Activated CD4-positive, alpha-beta T cell treated with anti-CD3 and anti-CD28 coated beads, Interleukin-2, amount 50 U/mL, for 48 hours (primary cell): ENCODE results near the gene ITIH6.
"Not testable (repeated sequence)": the region's sequence is repeated elsewhere in the genome, so short reads cannot be mapped to it uniquely, and the experiment has no call there.

Experiments used
- DNase-seq, 2 experiments: peaks; one replicate each; pipeline ENCODE4 v3.0.0-alpha.2; 2020

ITIH6 gene

GRCh38 chrX:54798137-54798536 lies at the start of gene ITIH6:
Gene ITIH6 (minus strand): TSS chrX:54798255. CDS start chrX:54798210, 45 bp downstream.
- DNase-seq, result no peak

GRCh38 chrX:54847700-54848099 lies 49.6 kb upstream of the ITIH6 start:
- not testable (repeated sequence) for DNase-seq

- no peak for DNase-seq
These were observed 45.0 kb upstream of the ITIH6 start for GRCh38 chrX:54843050-54843449.

- no peak for DNase-seq
These were observed 44.6 kb upstream of the ITIH6 start for GRCh38 chrX:54842607-54843006.

DNA sequence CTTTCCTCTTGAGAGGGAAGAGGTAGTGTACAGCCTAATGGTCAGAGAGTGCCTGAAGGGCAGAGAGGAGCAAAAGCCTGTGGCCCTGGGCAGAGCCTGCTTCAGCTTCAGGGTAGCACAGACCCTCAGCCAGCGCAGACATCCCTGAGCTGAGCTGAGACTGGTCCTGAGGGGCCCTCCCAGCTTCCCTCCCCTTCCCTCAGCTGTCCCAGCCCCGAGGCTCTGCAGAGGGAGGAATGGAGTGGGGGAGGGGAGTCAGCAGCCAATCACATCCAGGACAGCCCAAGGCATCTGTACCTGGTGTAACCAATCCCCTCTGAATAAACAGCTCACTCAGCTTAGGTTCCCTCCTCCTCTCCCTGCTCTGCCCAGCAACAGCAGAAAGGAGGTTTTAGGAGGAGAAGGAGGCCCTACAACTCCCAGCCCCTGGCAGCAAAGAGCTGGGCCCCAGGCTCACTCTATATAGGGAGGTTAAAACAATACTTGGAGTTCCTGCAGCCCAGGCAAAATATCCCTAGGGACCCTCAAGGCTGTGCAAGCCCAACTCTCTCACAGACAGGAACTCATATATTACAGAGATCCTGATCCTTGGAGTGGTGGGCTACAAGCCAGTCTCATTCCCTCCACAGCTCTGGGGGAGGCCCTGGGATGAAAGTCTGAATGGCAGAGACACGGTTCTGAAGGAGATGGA lies 43.3 kb upstream of the ITIH6 start:
- not testable (repeated sequence) for DNase-seq

DNA sequence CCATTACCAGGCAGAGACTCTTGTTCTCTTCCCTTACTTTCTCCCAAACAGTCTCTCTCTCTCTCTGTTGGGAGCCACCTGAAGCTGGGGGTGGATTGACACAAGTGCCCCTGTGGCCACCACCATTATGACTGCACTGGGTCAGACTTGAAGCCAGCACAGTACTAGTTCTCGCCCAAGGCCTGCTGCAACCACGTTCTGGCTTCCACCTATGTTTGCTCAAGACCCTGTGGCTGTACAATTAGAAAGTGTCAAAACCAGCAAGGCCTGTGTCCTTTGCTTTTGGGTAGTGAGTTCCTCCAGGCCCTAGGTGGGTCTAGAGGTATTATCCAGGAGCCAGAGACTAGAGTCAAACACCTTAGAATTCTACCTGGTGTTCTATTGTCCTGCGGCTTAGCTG lies 40.5 kb upstream of the ITIH6 start:
- DNase-seq, result no peak

DNA sequence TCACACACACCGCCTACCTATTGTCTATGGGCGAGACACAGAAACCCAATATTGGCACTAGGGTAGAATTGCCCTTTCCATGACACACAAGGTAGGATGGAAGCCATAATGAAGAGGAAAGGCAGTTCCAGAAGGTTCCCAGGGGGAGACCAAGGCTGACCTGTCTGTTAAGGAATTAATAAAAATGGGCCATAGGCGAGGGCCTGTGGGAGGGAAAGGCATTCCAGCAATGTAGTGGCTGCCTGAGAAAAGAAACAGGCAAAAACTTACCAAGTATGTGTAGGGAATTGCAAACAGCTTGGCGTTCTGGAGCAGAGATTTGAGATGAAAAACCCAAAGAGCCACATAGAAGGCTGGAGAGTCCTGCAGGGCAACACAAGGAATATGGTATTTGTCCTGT lies 28.5 kb upstream of the ITIH6 start:
- DNase-seq, result no peak

GRCh38 chrX:54825716-54826438 lies 27.8 kb upstream of the ITIH6 start:
- DNase-seq, result peak in 1 of 2 experiments; percentile 6

- DNase-seq, result no peak
These were observed 26.7 kb upstream of the ITIH6 start for GRCh38 chrX:54824722-54825121.

- DNase-seq, result no peak
These were observed 26.1 kb upstream of the ITIH6 start for GRCh38 chrX:54824195-54824594.

GRCh38 chrX:54821310-54821709 lies 23.3 kb upstream of the ITIH6 start:
- no peak for DNase-seq

- no peak for DNase-seq
These were observed 22.7 kb upstream of the ITIH6 start for GRCh38 chrX:54820737-54821136.

- no peak for DNase-seq
These were observed 21.1 kb upstream of the ITIH6 start for GRCh38 chrX:54819201-54819600.

GRCh38 chrX:54818221-54818620 lies 20.2 kb upstream of the ITIH6 start:
- no peak for DNase-seq

DNA sequence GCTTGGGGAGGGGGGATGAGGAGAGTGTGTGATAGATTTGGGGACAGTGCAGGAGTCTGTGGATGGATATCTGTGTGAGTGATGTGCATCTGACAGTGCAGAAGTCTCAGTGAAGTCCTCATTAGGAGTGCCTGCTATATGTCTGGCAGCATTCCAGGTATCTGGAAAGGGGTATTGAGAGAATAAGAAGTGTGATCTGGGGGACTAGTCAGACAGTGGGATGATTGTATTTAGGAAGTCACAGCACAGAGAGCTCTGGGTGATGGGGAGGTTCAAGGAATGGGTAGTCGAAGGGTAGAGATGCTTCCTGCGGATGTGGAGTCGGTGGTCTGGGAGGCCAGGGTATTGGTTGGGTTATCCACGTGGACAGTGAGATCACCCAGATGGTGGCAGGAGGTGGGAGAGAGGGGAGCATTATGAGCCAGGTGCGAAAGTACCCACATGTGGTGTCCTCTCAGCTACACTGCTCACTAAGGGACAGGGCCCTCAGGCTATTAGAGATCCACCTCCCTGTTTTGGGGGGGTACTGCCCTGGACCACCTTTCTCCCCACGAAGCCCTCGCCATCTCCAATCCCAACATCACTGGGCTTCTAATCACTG lies 19.3 kb upstream of the ITIH6 start:
- DNase-seq, result no peak

DNA sequence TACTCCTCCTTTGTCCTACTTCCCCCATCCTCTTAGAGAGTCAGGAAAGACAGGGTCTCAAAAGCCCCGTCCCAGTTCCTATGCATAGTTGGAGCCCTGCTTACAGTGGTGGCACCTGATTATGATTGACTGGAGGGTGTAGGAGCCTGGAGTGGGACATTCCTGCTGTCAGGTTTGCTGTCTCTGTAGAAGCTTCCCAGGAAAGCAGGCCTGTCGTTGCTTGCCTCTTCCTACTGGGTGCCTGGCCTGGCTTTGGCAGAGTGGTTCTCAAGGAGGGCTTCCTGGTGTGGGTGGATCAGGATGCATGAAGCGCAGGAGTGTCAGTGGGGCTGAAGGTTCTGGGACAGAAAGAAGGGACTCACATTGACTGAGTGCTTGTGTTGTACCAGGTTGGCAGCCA lies 14.3 kb upstream of the ITIH6 start:
- no peak for DNase-seq

DNA sequence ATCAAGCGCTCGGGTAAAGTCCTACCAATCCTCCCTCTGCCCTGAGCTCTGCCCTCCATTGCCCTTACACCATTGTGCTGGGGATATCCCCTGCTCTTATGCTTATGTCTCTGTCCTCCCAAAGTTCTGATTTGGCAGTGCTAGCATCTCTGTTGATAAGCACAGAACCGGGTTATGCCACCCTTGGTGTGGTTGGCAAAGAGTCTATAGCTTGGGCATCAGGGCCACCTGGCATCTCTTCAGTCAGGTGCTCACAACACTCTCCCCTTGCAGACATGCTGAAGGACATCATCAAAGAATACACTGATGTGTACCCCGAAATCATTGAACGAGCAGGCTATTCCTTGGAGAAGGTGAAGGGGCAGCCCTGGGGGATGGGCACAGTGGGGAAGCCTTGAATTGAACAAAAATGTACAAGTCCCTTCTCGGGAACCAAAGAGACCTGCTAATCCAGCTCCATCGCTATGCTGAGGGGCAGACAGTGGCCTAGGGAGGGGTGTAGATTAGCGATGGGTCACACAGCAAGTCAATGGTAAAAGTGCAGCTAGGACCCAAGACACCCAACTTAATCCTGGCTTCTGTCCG lies 13.3 kb upstream of the ITIH6 start:
- no peak for DNase-seq

DNA sequence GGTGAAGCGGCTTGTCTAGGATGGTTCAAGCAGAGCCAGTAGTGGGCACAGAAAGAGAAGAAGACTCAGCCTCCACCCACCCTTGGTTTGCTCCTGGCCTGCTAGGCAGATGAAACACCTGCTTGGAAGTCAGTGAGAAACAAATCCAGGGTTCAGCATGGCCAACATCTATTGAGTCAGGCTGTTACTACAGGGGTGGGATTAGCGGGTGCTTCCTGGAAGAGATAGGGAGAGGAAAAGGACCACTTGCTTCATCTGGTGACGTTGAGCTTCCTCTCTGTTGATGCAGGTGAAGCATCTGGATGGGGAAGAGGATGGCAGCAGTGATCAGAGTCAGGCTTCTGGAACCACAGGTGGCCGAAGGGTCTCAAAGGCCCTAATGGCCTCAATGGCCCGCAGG lies 12.5 kb upstream of the ITIH6 start:
- DNase-seq, result no peak

- peak; percentile 86 to 91 for DNase-seq
These were observed 10.8 kb upstream of the ITIH6 start for GRCh38 chrX:54808605-54809483.

DNA sequence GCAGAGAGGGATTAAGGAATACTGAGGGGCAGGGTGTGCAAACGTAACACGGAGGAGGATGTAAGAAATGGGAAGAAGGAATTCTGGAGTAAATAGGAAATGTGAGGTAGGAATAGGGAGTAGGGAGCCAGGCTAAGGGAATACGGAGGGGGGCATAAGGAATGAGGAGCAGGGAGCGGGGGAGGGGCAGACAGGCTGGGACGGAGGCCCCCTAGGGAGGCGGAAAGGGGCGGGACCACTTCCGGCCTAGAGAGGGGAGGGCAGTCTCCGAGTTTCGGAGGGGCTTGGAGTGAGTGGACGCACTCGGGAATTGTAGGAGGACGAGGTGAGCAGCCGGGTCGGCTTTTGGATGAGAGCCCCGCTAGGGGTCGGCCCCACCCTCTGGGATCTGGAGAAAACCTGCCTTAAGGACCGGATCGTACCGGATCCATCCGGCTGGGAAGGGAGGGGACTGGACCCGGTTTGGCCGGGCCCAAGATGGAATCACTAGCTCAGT lies 10.1 kb upstream of the ITIH6 start:
- DNase-seq, result peak; percentile 32 to 44

DNA sequence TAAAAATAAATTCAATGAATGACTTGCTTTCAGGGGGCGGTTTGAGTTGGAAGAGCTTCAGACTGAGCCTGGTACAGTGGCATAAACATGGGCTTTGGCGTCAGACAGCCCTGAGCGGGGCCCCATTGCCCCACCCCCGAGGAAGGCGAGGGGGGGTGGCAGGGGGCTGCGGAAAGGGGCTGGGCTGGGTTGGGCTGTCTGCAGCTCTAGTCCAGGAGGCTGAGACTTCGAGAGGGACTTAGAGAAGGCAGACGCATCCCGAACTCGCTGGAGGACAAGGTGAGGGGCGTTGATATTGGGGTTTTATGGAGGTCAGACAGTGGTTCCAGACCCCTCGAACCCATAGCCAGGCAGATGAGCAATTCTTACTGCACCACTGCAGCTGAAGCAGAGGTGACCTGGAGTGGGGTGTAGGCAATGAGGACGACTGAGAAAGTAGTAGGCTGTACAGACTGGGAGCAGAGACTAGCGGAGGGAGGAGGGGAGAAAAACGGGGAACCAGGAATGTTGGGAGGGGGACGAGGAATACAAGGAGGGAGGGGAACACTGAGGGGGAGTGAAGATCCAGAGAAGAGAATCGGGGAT lies 9.6 kb upstream of the ITIH6 start, which contains the start of gene MAGED2:
Gene MAGED2 (plus strand): TSS at position 222 of the 585 bp plus-strand sequence. CDS start 1,587 bp downstream, outside the sequence.
- DNase-seq, result peak; percentile 8 to 18

- no peak for DNase-seq
These were observed 991 bp upstream of the ITIH6 start for GRCh38 chrX:54799046-54799445.
